WTC11 (cell line): Measurements from ENCODE around the gene SGPP2.

ENCODE experiments used
- SP1 ChIP-seq: sonication (generic); formaldehyde crosslinking; conservative IDR thresholded peaks from 2 replicates; pipeline ENCODE4 v1.8.1; 2022; ENCODE audit warnings: missing genetic modification reagents
- USF1 ChIP-seq: sonication (generic); formaldehyde crosslinking; IDR thresholded peaks from 2 replicates; pipeline ENCODE4 v1.8.0; 2022; ENCODE audit warnings: mild to moderate bottlenecking, missing genetic modification reagents

GRCh38 chr2:222410534-222410933 lies 13.8 kb upstream of the SGPP2 start:
- TF ChIP-seq USF1 (CRISPR knock-in tag): no peak
- TF ChIP-seq SP1 (CRISPR knock-in tag): no peak
